ENCODE data around the gene TAAR9. TPM values are rescaled to one million over a fixed set of nuclear protein-coding genes. Genes with fewer than 3 reads are reported as not detected.

TAAR9 gene
- polyA plus RNA-seq, 1 donor, result not detected

DNA sequence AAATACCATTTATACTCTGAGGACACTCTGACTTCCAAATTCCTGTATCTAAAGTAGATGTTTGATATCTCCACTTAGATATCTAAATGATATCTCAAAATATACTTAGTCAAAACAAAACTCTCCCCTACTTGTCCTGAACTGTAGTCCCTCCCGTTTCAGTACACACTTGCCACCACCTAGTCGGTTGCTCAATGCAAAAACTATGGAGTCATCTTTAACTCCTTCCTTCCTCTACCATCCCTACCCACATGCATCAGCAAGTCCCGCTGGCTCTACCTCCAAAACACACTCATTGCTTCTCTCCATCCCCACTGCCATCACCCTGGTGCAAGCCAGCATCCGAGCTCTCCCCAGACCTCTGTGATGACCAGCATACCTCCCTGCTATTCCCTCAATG, 38.3 kb upstream of the TAAR9 start:
- Histone ChIP-seq H3K36me3 (ENCODE audit: control insufficient read depth, insufficient read depth, low read length) (peaks cover 48% of the 10 kb centered on the region), H3K9me3 (ENCODE audit: control insufficient read depth, low read depth, low read length) (no peaks in the 10 kb centered on the region), H3K27ac (ENCODE audit: low read length) (no peak overlapping the region), H3K4me3 (ENCODE audit: low read length) (no peak overlapping the region), H3K4me1 (ENCODE audit: control insufficient read depth, insufficient read depth, low read length) (peaks cover 2% of the 10 kb centered on the region), H3K27me3 (ENCODE audit: control insufficient read depth, insufficient read depth, low read length) (no peaks in the 10 kb centered on the region)
- DNase-seq, result no peak
- no CpG with 5 or more reads among the region's 4 CpGs for WGBS (ENCODE audit: insufficient coverage, low lambda C conversion rate)

DNA sequence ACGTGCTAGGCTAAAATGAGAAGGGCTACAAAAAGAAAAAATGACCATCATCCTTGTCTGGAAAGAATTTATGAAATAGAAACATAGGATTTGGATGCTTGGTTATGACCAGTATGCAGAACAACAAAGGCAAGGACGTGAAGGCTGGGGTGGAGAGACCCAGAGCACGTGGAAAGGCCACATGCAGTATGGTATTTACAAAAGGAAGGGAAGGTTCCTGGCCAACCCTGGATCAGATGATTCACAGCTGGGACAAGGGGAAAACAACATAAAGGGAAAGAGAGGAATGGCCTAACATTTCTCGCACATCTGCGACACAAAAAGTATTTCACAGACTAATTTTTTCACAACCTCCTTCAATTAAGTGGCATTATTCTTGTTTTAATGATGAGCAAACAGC, 33.3 kb upstream of the TAAR9 start:
- peaks cover 18% of the 10 kb centered on the region for H3K4me1 ChIP-seq (ENCODE audit: control insufficient read depth, insufficient read depth, low read length)
- no peak overlapping the region for H3K27ac ChIP-seq (ENCODE audit: low read length)
- no peak for DNase-seq
- H3K9me3 ChIP-seq (ENCODE audit: control insufficient read depth, low read depth, low read length), result no peaks in the 10 kb centered on the region
- 80% methylated on average over 1 of the region's 5 CpGs for WGBS (ENCODE audit: insufficient coverage, low lambda C conversion rate)
- H3K36me3 ChIP-seq (ENCODE audit: control insufficient read depth, insufficient read depth, low read length), result peaks cover 42% of the 10 kb centered on the region
- no peaks in the 10 kb centered on the region for H3K27me3 ChIP-seq (ENCODE audit: control insufficient read depth, insufficient read depth, low read length)
- H3K4me3 ChIP-seq (ENCODE audit: low read length), result no peak overlapping the region

DNA sequence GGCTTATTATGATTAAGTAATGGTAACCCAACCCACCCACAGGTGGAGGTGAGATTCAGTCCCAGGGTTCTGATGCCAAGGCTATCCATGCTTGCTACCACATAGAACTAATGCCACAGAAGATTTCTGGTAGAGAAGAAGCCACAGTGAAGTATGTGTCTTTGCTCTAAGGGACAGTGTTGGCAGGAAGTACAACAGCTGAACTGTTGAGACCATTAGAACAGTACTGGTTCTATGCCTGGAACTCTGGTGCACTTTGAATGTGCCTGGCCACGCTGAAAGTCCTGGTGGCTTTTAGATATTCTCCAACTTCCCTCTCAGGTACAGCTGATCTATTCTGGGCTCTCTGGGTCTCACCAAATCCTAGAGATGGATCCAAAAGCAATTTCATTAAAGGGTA, 32.9 kb upstream of the TAAR9 start:
- H3K36me3 ChIP-seq (ENCODE audit: control insufficient read depth, insufficient read depth, low read length), result peaks cover 38% of the 10 kb centered on the region
- WGBS (ENCODE audit: insufficient coverage, low lambda C conversion rate), result no CpG with 5 or more reads among the region's 1 CpG
- peaks cover 18% of the 10 kb centered on the region for H3K4me1 ChIP-seq (ENCODE audit: control insufficient read depth, insufficient read depth, low read length)
- H3K9me3 ChIP-seq (ENCODE audit: control insufficient read depth, low read depth, low read length), result no peaks in the 10 kb centered on the region
- H3K27me3 ChIP-seq (ENCODE audit: control insufficient read depth, insufficient read depth, low read length), result no peaks in the 10 kb centered on the region
- DNase-seq, result no peak
- H3K27ac ChIP-seq (ENCODE audit: low read length), result no peak overlapping the region
- H3K4me3 ChIP-seq (ENCODE audit: low read length), result no peak overlapping the region

DNA sequence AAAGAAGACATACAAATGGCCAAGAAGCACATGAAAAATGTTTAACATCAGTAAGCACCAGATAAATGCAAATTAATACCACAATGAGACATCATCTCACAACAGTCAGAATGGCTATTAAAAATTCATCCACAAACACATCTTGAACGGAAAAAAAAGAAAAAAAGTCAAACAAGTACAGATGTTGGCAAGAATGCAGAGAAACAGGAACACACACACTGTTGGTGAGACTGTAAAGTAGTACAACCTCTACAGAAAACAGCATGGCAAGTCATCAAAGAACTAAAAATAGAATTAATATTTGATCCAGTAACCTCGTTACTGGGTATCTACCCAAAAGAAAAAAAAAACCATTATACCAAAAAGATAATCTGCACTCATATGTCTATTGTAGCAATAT, 31.6 kb upstream of the TAAR9 start:
- 100% methylated on average over 1 of the region's 2 CpGs for WGBS (ENCODE audit: insufficient coverage, low lambda C conversion rate)
- peaks cover 23% of the 10 kb centered on the region for H3K4me1 ChIP-seq (ENCODE audit: control insufficient read depth, insufficient read depth, low read length)
- no peak for DNase-seq
- H3K4me3 ChIP-seq (ENCODE audit: low read length), result no peak overlapping the region
- peaks cover 29% of the 10 kb centered on the region for H3K36me3 ChIP-seq (ENCODE audit: control insufficient read depth, insufficient read depth, low read length)
- H3K27me3 ChIP-seq (ENCODE audit: control insufficient read depth, insufficient read depth, low read length), result no peaks in the 10 kb centered on the region
- H3K9me3 ChIP-seq (ENCODE audit: control insufficient read depth, low read depth, low read length), result no peaks in the 10 kb centered on the region
- H3K27ac ChIP-seq (ENCODE audit: low read length), result peak overlapping the region; percentile 56

DNA sequence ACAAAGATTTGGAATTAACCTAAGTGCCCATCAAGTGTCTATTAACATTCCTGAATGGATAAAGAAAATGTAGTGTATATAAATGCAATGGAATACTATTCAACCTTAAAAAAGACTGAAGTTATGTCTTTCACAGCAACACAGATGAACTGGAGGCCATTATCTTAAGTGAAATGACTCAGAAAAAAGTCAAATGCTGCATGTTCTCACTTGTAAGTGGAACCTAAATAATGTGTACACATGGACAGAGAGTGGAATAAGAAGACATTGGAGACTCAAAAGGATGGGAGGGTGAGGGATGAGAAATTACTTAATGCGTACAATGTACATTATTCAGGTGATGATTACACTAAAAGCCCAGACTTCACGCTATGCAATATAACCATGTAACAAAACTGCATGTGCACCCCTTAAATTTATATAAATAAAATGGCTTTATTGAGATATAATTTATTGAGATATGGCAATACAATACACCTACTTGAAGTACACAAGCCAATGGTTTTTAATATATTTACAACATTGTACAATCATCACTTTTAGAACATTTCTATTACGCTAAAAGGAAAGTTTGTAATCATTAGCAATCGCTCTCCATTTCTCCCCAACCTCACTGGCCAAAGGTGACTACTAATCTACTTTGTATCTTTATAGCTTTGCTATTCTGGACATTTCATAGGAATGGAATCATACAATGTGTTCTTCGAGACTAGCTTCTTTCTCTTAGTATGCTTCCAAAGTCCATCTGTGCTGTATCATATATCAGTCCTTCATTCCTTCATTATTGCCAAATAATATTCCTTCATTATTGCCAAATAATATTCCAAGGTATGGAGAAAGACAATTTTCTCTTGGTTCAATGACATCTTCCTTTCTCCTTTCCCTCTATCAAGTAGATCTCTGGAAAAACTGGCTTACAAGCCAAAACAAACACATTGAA, 30.9 kb upstream of the TAAR9 start:
- Histone ChIP-seq H3K27ac (ENCODE audit: low read length) (peak overlapping the region; percentile 56), H3K36me3 (ENCODE audit: control insufficient read depth, insufficient read depth, low read length) (peaks cover 22% of the 10 kb centered on the region), H3K4me3 (ENCODE audit: low read length) (no peak overlapping the region), H3K4me1 (ENCODE audit: control insufficient read depth, insufficient read depth, low read length) (peaks cover 23% of the 10 kb centered on the region), H3K9me3 (ENCODE audit: control insufficient read depth, low read depth, low read length) (no peaks in the 10 kb centered on the region), H3K27me3 (ENCODE audit: control insufficient read depth, insufficient read depth, low read length) (no peaks in the 10 kb centered on the region)
- DNase-seq, result peak; percentile 31 to 60
- WGBS (ENCODE audit: insufficient coverage, low lambda C conversion rate), result 52% methylated on average over 3 of the region's 5 CpGs

DNA sequence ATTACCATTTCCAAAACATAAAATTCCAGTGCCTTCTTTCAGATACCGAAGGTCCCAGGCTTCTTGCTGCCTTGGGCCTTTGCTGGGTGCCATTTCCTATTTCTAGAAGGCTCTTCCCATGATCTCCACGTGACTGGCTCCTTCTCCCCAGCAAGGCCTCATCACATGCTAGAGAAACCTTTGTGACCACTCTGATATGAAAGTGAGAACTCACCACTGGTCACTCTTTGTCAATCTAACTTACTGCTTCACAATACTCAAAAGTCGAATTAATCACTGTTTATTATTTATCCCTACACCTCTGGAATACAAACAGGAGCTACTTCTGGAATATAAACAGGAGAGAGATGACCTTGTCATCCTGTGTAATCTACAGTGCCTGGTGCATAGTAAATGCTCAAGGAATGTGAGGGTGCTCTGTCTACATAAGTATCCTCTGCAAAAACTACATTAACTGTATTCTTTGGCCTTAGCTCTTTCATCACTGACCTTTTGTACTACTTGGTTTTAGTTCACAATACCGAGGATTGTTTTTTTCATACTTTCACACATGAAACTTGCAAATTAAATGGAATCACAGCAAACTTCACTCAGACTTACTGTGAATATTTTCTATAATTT, 26.8 kb upstream of the TAAR9 start:
- H3K36me3 ChIP-seq (ENCODE audit: control insufficient read depth, insufficient read depth, low read length), result peaks cover 8% of the 10 kb centered on the region
- peak; percentile 60 to 78 for DNase-seq
- H3K4me1 ChIP-seq (ENCODE audit: control insufficient read depth, insufficient read depth, low read length), result peaks cover 16% of the 10 kb centered on the region
- no CpG with 5 or more reads among the region's 4 CpGs for WGBS (ENCODE audit: insufficient coverage, low lambda C conversion rate)
- H3K27me3 ChIP-seq (ENCODE audit: control insufficient read depth, insufficient read depth, low read length), result no peaks in the 10 kb centered on the region
- peak overlapping the region; percentile 89 for H3K27ac ChIP-seq (ENCODE audit: low read length)
- H3K4me3 ChIP-seq (ENCODE audit: low read length), result peak overlapping the region; percentile 92
- no peaks in the 10 kb centered on the region for H3K9me3 ChIP-seq (ENCODE audit: control insufficient read depth, low read depth, low read length)

DNA sequence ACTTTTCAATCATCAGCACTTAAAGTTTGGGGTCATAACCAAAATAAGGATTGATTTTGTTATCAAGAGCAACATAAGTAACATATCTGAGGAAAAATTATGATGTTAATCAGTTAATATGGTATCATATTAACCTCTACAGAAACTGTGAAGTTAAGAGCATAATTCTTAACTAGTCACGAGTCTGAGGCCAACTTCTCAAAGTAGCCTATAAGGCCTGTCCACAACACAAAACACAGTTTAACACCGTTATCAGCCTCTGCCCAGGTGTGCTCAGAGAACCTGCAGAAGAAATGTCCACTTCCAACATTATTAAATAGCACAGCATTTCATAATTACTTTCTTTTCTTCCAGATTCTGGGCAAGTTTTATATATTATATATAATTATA, 26.3 kb upstream of the TAAR9 start:
- peak overlapping the region; percentile 92 for H3K4me3 ChIP-seq (ENCODE audit: low read length)
- WGBS (ENCODE audit: insufficient coverage, low lambda C conversion rate), result 20% methylated on average over 1 of the region's 2 CpGs
- H3K4me1 ChIP-seq (ENCODE audit: control insufficient read depth, insufficient read depth, low read length), result peaks cover 16% of the 10 kb centered on the region
- no peaks in the 10 kb centered on the region for H3K27me3 ChIP-seq (ENCODE audit: control insufficient read depth, insufficient read depth, low read length)
- no peaks in the 10 kb centered on the region for H3K9me3 ChIP-seq (ENCODE audit: control insufficient read depth, low read depth, low read length)
- peak; percentile 39 to 62 for DNase-seq
- H3K36me3 ChIP-seq (ENCODE audit: control insufficient read depth, insufficient read depth, low read length), result peaks cover 8% of the 10 kb centered on the region
- H3K27ac ChIP-seq (ENCODE audit: low read length), result peak overlapping the region; percentile 89

DNA sequence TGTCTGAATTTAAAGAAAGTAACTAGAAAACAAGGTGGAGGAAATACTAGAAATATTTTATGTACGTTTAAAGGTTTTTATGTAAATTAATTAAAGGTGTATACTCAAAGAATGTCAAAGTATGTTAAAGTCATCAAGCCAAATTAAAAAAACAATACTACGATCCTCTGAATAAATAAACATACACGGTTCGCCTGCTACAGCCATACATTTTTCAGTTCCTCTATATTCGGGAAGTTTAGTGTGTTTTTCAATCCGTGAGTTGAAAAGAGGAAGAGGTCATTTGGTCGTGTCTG, 25.8 kb upstream of the TAAR9 start:
- Histone ChIP-seq H3K4me3 (ENCODE audit: low read length) (peak overlapping the region; percentile 92), H3K36me3 (ENCODE audit: control insufficient read depth, insufficient read depth, low read length) (peaks cover 8% of the 10 kb centered on the region), H3K27me3 (ENCODE audit: control insufficient read depth, insufficient read depth, low read length) (no peaks in the 10 kb centered on the region), H3K4me1 (ENCODE audit: control insufficient read depth, insufficient read depth, low read length) (peaks cover 16% of the 10 kb centered on the region), H3K27ac (ENCODE audit: low read length) (peak overlapping the region; percentile 89), H3K9me3 (ENCODE audit: control insufficient read depth, low read depth, low read length) (no peaks in the 10 kb centered on the region)
- WGBS (ENCODE audit: insufficient coverage, low lambda C conversion rate), result 0% methylated on average over 1 of the region's 7 CpGs
- no peak for DNase-seq

DNA sequence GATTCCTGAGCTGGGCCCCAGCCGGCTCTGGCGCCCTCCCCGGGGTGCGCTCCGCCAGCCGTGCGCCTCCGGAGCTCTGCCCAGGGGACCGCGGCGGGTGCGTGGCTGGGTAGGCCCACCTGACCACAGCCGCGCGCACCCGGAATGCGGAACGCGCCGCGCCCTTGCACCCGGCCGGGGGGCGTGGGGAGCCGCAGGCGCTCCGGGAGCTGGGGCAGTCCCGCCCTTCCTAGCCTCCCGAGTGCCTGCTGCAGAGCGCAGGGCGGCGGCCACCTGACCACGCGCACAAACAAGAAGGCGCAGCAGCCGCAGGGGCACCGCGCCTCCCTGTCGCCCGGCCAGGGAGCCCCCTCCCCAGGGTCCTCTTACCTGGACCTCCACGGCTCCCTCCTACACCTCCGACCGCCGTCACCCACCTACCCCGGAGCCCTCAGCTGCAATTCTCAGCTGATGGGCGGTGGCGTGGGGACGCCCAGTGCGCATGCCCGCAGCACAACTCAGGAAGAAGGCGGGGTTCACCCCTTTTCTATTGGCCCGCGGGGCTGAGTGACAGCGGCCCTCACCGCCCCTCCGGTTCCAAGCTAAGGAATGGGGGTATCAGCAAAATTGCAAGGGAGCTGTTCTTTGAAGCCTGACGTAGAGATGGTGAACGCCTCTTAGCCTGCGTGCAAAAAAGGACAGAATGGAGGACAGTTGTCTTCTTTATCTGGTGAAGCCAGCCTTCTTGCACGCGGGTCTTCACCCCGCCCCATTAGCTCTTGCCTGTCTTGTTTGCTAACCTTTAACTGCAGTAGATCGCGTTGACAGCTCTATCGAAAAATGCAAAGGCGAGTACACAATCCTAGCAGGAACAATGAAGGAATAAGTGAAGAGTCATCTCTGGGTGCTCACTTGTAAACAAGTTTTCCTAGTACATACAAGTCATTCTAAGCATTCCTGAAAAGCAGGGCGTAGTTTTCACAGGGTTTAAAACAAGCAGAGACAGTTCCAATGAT, 25.1 kb upstream of the TAAR9 start, which contains the start of gene STX7:
Gene STX7 (minus strand): TSS at position 479 of the 995 bp plus-strand sequence. CDS start 9,586 bp downstream, outside the sequence.
- H3K27ac ChIP-seq (ENCODE audit: low read length), result peak within 1 kb of the TSS; percentile 89
- peaks cover 8% of the 10 kb centered on the region for H3K36me3 ChIP-seq (ENCODE audit: control insufficient read depth, insufficient read depth, low read length)
- no peaks in the 10 kb centered on the region for H3K9me3 ChIP-seq (ENCODE audit: control insufficient read depth, low read depth, low read length)
- H3K4me1 ChIP-seq (ENCODE audit: control insufficient read depth, insufficient read depth, low read length), result peaks cover 13% of the 10 kb centered on the region
- no peaks in the 10 kb centered on the region for H3K27me3 ChIP-seq (ENCODE audit: control insufficient read depth, insufficient read depth, low read length)
- WGBS (ENCODE audit: insufficient coverage, low lambda C conversion rate), result no CpG with 5 or more reads among the region's 67 CpGs
- peak within 1 kb of the TSS; percentile 92 for H3K4me3 ChIP-seq (ENCODE audit: low read length)
- DNase-seq, result peak; percentile 91 to 96

Data from large intestine (tissue), 3 donors.